A549 (cell line): ENCODE data around the gene TMEM63C.

Source experiments
- BCL3 ChIP-seq: fragments of >200 bp; sonication (Bioruptor Twin); formaldehyde crosslinking; IDR thresholded peaks from 3 replicates; pipeline ENCODE4 v1.6.1; 2016
- CTCF ChIP-seq: fragments of >200 bp; sonication (Bioruptor Twin); formaldehyde crosslinking; IDR thresholded peaks from 3 replicates; pipeline ENCODE4 v1.5.1; 2016

- no peak for TF ChIP-seq CTCF
- TF ChIP-seq BCL3, result no peak
Measured at GRCh38 chr14:77204907-77205306, 23.3 kb downstream of the TMEM63C start.
